SK-N-SH treated with all-trans-retinoic acid at 6 μM for 48 hours (cell line): ENCODE data around the gene GPATCH2.
"Not testable (repeated sequence)": the region's sequence is repeated elsewhere in the genome, so short reads cannot be mapped to it uniquely, and the experiment has no call there.

Experiments
- ATAC-seq: fragments of 200-7000 bp; cut with Tn5 transposase; 3 replicates; pipeline ENCODE4 v1.9.1; 2020; ENCODE audit warnings: mild to moderate bottlenecking, moderate library complexity
- ARNTL ChIP-seq: fragments of 450-650 bp; formaldehyde crosslinking; IDR thresholded peaks from 2 replicates; pipeline ENCODE4 v1.5.0; 2020; ENCODE audit warnings: low read depth, mild to moderate bottlenecking, moderate library complexity, borderline replicate concordance
- BACH2 ChIP-seq: fragments of 250-450 bp; sonication (Bioruptor Pico); IDR thresholded peaks from 2 replicates; pipeline ENCODE4 v1.9.0; 2021; ENCODE audit warnings: mild to moderate bottlenecking, borderline replicate concordance
- CSDC2 ChIP-seq: fragments of 250-450 bp; sonication (Bioruptor Pico); IDR thresholded peaks from 2 replicates; pipeline ENCODE4 v1.5.0; 2020; ENCODE audit warnings: mild to moderate bottlenecking, moderate library complexity
- ESRRG ChIP-seq: fragments of 250-450 bp; sonication (Bioruptor Pico); IDR thresholded peaks from 2 replicates; pipeline ENCODE4 v1.6.1; 2021; ENCODE audit warnings: mild to moderate bottlenecking
- GLIS3 ChIP-seq: fragments of 250-450 bp; sonication (Bioruptor Pico); IDR thresholded peaks from 2 replicates; pipeline ENCODE4 v1.5.0; 2020; ENCODE audit warnings: mild to moderate bottlenecking, moderate library complexity
- ISL1 ChIP-seq: fragments of 250-450 bp; sonication (Bioruptor Pico); IDR thresholded peaks from 2 replicates; pipeline ENCODE4 v2.1.2; 2022; ENCODE audit warnings: mild to moderate bottlenecking, moderate library complexity
- OSR1 ChIP-seq: fragments of 250-450 bp; sonication (Bioruptor Pico); IDR thresholded peaks from 2 replicates; pipeline ENCODE4 v1.8.0; 2022; ENCODE audit warnings: moderate library complexity, mild to moderate bottlenecking, inconsistent platforms
- PPARA ChIP-seq: fragments of 250-450 bp; sonication (Bioruptor Pico); IDR thresholded peaks from 2 replicates; pipeline ENCODE4 v1.5.0; 2020; ENCODE audit warnings: mild to moderate bottlenecking, borderline replicate concordance
- RARB ChIP-seq: fragments of 250-450 bp; sonication (Bioruptor Pico); IDR thresholded peaks from 2 replicates; pipeline ENCODE4 v1.8.0; 2021; ENCODE audit warnings: mild to moderate bottlenecking, moderate library complexity
- SNAI2 ChIP-seq: fragments of 250-450 bp; sonication (Bioruptor Pico); IDR thresholded peaks from 2 replicates; pipeline ENCODE4 v1.5.0; 2020; ENCODE audit warnings: mild to moderate bottlenecking, moderate library complexity
- TCF4 ChIP-seq: fragments of 250-450 bp; sonication (Bioruptor Pico); IDR thresholded peaks from 2 replicates; pipeline ENCODE4 v1.8.0; 2021; ENCODE audit warnings: mild to moderate bottlenecking, moderate library complexity, borderline replicate concordance
- TOX ChIP-seq: fragments of 250-450 bp; sonication (Bioruptor Pico); IDR thresholded peaks from 2 replicates; pipeline ENCODE4 v1.8.0; 2021; ENCODE audit warnings: mild to moderate bottlenecking, moderate library complexity, borderline replicate concordance
- ZC3H10 ChIP-seq: fragments of 250-450 bp; sonication (Bioruptor Pico); IDR thresholded peaks from 2 replicates; pipeline ENCODE4 v1.5.1; 2021; ENCODE audit warnings: mild to moderate bottlenecking, moderate library complexity
- ZFP3 ChIP-seq: fragments of 250-450 bp; sonication (Bioruptor Pico); IDR thresholded peaks from 2 replicates; pipeline ENCODE4 v1.5.0; 2020; ENCODE audit warnings: mild to moderate bottlenecking, moderate library complexity
- ZFP30 ChIP-seq: fragments of 450-650 bp; formaldehyde crosslinking; IDR thresholded peaks from 2 replicates; pipeline ENCODE4 v1.5.0; 2022; ENCODE audit warnings: mild to moderate bottlenecking, moderate library complexity
- ZNF565 ChIP-seq: fragments of 450-650 bp; formaldehyde crosslinking; conservative IDR thresholded peaks from 2 replicates; pipeline ENCODE4 v1.5.0; 2020; ENCODE audit warnings: low read depth, mild to moderate bottlenecking, moderate library complexity
- ZNF70 ChIP-seq: fragments of 450-650 bp; formaldehyde crosslinking; IDR thresholded peaks from 2 replicates; pipeline ENCODE4 v1.5.0; 2020; ENCODE audit warnings: mild to moderate bottlenecking, moderate library complexity
- ZNF8 ChIP-seq: fragments of 450-650 bp; formaldehyde crosslinking; IDR thresholded peaks from 2 replicates; pipeline ENCODE4 v1.5.0; 2020; ENCODE audit warnings: mild to moderate bottlenecking, moderate library complexity
- TF ChIP-seq, protein P1 (sequence below): fragments of 250-450 bp; sonication (Bioruptor Pico); IDR thresholded peaks from 2 replicates; pipeline ENCODE4 v1.8.0; 2020; ENCODE audit warnings: mild to moderate bottlenecking, moderate library complexity, borderline replicate concordance
- TF ChIP-seq, protein P2 (sequence below): fragments of 250-450 bp; sonication (Bioruptor Pico); IDR thresholded peaks from 2 replicates; pipeline ENCODE4 v1.8.0; 2021; ENCODE audit warnings: low read depth, mild to moderate bottlenecking, moderate library complexity, borderline replicate concordance
- TF ChIP-seq, protein P3 (sequence below): fragments of 250-450 bp; sonication (Bioruptor Pico); IDR thresholded peaks from 2 replicates; pipeline ENCODE4 v1.5.1; 2021; ENCODE audit warnings: mild to moderate bottlenecking, moderate library complexity

The GPATCH2 gene

DNA sequence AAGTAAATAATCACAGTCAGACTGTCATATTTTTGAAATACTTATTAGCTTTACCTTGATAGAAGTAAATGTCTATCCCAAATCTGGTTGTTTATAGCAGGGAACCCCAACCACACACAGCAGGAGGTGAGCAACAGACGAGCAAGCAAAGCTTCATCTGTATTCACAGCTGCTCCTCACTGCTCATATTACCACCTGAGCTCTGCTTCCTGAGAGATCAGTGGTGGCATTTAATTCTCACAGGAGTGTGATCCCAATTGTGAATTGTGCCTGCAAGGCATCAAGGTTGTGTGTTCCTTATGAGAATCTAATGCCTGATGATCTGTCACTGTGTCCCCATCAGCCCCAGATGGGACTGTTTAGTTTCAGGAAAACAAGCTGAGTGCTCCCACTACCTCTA, 104.3 kb downstream of the GPATCH2 start:
- TF ChIP-seq, protein P1, sequence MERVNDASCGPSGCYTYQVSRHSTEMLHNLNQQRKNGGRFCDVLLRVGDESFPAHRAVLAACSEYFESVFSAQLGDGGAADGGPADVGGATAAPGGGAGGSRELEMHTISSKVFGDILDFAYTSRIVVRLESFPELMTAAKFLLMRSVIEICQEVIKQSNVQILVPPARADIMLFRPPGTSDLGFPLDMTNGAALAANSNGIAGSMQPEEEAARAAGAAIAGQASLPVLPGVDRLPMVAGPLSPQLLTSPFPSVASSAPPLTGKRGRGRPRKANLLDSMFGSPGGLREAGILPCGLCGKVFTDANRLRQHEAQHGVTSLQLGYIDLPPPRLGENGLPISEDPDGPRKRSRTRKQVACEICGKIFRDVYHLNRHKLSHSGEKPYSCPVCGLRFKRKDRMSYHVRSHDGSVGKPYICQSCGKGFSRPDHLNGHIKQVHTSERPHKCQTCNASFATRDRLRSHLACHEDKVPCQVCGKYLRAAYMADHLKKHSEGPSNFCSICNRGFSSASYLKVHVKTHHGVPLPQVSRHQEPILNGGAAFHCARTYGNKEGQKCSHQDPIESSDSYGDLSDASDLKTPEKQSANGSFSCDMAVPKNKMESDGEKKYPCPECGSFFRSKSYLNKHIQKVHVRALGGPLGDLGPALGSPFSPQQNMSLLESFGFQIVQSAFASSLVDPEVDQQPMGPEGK: no peak
- TF ChIP-seq ZC3H10 (CRISPR knock-in tag) (no peak), OSR1 (CRISPR knock-in tag) (no peak), ARNTL (no peak), ZNF8 (no peak), TOX (no peak), GLIS3 (CRISPR knock-in tag) (no peak), ZNF70 (CRISPR knock-in tag) (no peak), CSDC2 (CRISPR knock-in tag) (no peak), ESRRG (CRISPR knock-in tag) (no peak), PPARA (CRISPR knock-in tag) (no peak), ZNF565 (CRISPR knock-in tag) (no peak), RARB (no peak)
- TF ChIP-seq, protein P2, sequence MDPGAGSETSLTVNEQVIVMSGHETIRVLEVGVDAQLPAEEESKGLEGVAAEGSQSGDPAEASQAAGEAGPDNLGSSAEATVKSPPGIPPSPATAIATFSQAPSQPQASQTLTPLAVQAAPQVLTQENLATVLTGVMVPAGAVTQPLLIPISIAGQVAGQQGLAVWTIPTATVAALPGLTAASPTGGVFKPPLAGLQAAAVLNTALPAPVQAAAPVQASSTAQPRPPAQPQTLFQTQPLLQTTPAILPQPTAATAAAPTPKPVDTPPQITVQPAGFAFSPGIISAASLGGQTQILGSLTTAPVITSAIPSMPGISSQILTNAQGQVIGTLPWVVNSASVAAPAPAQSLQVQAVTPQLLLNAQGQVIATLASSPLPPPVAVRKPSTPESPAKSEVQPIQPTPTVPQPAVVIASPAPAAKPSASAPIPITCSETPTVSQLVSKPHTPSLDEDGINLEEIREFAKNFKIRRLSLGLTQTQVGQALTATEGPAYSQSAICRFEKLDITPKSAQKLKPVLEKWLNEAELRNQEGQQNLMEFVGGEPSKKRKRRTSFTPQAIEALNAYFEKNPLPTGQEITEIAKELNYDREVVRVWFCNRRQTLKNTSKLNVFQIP (CRISPR knock-in tag): no peak
- TF ChIP-seq, protein P3, sequence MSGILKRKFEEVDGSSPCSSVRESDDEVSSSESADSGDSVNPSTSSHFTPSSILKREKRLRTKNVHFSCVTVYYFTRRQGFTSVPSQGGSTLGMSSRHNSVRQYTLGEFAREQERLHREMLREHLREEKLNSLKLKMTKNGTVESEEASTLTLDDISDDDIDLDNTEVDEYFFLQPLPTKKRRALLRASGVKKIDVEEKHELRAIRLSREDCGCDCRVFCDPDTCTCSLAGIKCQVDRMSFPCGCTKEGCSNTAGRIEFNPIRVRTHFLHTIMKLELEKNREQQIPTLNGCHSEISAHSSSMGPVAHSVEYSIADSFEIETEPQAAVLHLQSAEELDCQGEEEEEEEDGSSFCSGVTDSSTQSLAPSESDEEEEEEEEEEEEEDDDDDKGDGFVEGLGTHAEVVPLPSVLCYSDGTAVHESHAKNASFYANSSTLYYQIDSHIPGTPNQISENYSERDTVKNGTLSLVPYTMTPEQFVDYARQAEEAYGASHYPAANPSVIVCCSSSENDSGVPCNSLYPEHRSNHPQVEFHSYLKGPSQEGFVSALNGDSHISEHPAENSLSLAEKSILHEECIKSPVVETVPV (CRISPR knock-in tag): no peak
- ATAC-seq: no peak

DNA sequence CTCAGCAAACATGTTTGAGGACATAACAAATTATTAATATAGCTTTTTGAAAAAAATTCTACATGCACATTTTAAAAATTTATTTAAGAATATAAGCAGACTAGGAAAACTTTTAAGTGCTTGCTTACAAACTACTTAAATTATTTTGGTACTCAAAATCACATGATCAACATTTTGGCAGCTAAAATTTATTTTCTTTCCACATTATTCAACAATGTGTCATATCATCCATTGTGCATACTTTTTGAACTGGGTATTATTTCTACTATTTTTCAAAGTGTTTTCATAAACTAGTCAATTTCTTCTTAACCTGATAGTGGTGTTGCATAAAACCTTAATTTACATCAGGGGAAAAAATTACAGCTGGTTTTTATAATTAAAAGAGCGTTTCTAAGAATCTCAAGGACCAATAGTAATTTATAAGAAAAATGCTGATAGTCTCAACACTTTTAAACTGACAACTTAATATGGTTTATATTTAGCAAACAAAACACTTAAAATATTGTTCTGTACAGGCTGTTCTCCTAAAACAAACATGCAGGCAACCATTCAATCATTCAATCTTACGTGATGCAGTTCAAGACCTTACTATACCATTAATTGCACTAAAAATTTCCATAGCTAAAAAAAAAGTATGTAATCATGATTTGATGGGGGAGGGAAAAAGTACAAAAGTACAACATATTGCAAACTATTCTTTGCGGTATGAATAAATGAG, 105.0 kb downstream of the GPATCH2 start:
- no peak for TF ChIP-seq ISL1 (CRISPR knock-in tag)
- no peak for TF ChIP-seq ARNTL
- TF ChIP-seq, protein P2 (CRISPR knock-in tag): no peak
- no peak for TF ChIP-seq ZC3H10 (CRISPR knock-in tag)
- TF ChIP-seq BACH2 (CRISPR knock-in tag): no peak
- TF ChIP-seq, protein P1: no peak
- TF ChIP-seq ZNF8: no peak
- no peak for TF ChIP-seq ZNF70 (CRISPR knock-in tag)
- no peak for ATAC-seq

DNA sequence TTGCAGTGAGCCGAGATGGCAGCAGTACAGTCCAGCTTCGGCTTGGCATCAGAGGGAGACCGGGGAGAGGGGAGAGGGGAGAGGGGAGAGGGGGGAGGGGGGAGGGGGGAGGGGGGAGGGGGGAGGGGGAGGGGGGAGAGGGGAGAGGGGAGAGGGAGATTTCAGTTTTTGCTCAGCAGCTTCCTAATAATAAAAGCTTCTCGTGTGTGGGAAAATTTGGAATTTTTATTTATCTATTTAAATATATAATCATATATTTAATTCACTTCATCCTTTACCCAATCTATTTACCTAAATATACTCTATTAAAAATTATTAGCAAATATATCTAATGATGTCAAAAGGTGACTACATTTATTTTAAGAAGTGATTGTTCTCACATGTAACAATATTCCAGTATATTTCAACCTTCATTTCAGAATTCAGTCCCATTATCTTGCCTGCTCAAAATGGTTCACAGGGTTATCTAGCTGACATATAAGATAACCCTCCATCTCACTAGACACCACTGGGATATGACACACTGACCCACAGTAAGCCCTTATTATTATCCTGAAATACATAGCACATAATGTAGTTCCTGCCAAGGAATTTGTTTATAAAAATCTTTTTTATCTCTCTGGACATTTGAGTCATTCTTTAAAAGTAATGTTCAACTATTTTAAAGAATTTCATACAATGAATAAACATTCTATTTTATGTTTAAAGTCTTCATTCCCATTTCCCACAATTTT, 105.9 kb downstream of the GPATCH2 start:
- TF ChIP-seq PPARA (CRISPR knock-in tag) (no peak), BACH2 (CRISPR knock-in tag) (no peak), GLIS3 (CRISPR knock-in tag) (no peak), CSDC2 (CRISPR knock-in tag) (no peak), ZNF70 (CRISPR knock-in tag) (no peak), TOX (no peak), ARNTL (no peak), ESRRG (CRISPR knock-in tag) (no peak), ZFP3 (CRISPR knock-in tag) (no peak), ZNF565 (CRISPR knock-in tag) (no peak), ZFP30 (no peak), TCF4 (CRISPR knock-in tag) (no peak), ZNF8 (no peak), SNAI2 (CRISPR knock-in tag) (no peak)
- TF ChIP-seq, all 23 proteins: peak for 0
- no peak for ATAC-seq

DNA sequence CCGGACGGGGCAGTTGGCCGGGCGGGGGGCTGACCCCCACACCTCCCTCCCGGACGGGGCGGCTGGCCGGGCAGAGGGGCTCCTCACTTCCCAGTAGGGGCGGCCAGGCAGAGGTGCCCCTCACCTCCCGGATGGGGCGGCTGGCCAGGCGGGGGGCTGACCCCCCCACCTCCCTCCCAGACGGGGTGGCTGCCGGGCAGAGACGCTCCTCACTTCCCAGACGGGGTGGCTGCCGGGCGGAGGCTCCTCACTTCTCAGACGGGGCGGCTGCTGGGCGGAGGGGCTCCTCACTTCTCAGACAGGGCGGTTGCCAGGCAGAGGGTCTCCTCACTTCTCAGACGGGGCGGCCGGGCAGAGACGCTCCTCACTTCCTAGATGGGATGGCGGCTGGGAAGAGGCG, 107.0 kb downstream of the GPATCH2 start:
- ATAC-seq: not testable (repeated sequence)
